Upper lobe of left lung (tissue), 6 donors: ENCODE data around the gene SMURF2. TPM values are rescaled to one million over a fixed set of nuclear protein-coding genes. Genes with fewer than 3 reads are reported as not detected.
A peak's percentile ranks its signal among the peaks of the same experiment; 100 is the strongest.
"Not testable (repeated sequence)": the region's sequence is repeated elsewhere in the genome, so short reads cannot be mapped to it uniquely, and the experiment has no call there.

ENCODE experiments used
- ATAC-seq, 2 donors: fragments of 200-7000 bp; cut with Tn5 transposase; one replicate each; pipeline ENCODE4 v1.9.1; 2022; ENCODE audit warnings: mild to moderate bottlenecking in 2 of 2, moderate library complexity in 2 of 2; ENCODE audit not compliant: low FRiP score in 2 of 2
- DNase-seq, 2 donors: peaks; one replicate each; pipeline ENCODE4 v3.0.0-alpha.2; 2019 to 2020
- H3K27ac ChIP-seq, 4 donors: fragments of 200-600 bp; sonication (generic); one replicate each; pipeline ENCODE4 v1.5.1; 2016 to 2019
- H3K27me3 ChIP-seq, 4 donors: fragments of 200-600 bp; sonication (generic); one replicate each; pipeline ENCODE4 v1.5.1; 2017 to 2019
- H3K36me3 ChIP-seq, 4 donors: fragments of 200-600 bp; sonication (generic); one replicate each; pipeline ENCODE4 v1.5.1; 2016 to 2019
- H3K4me1 ChIP-seq, 4 donors: fragments of 200-600 bp; sonication (generic); one replicate each; pipeline ENCODE4 v1.5.1; 2018 to 2019
- H3K4me3 ChIP-seq, 4 donors: fragments of 200-600 bp; sonication (generic); one replicate each; pipeline ENCODE4 v1.5.1; 2017 to 2019; ENCODE audit warnings: mild to moderate bottlenecking in 2 of 4, moderate library complexity in 1 of 4
- H3K9me3 ChIP-seq, 4 donors: fragments of 200-600 bp; sonication (generic); one replicate each; pipeline ENCODE4 v1.5.1; 2018 to 2019
- CTCF ChIP-seq, 6 experiments: fragments of 450-650 bp in 4 of 6; fragments of 200-600 bp in 2 of 6; sonication (generic) in 2 of 6; IDR thresholded peaks; one replicate each; pipeline ENCODE4 v1.5.1; 2016 to 2019; ENCODE audit warnings: antibody characterized with exemption in 6 of 6
- EP300 ChIP-seq, 4 donors: sonication (generic); formaldehyde crosslinking; IDR thresholded peaks; one replicate each; pipeline ENCODE4 v1.5.1; 2017; ENCODE audit warnings: antibody characterized with exemption in 4 of 4, control low read depth in 2 of 4
- POLR2A ChIP-seq, 4 donors: fragments of 450-650 bp; IDR thresholded peaks; one replicate each; pipeline ENCODE4 v1.5.1; 2016 to 2017; ENCODE audit warnings: antibody characterized with exemption in 4 of 4, mild to moderate bottlenecking in 2 of 4
- POLR2AphosphoS5 ChIP-seq, 2 donors: sonication (generic); formaldehyde crosslinking; IDR thresholded peaks; one replicate each; pipeline ENCODE4 v1.5.1; 2017; ENCODE audit warnings: antibody characterized with exemption in 2 of 2
- WGBS, 2 donors: methylation state at CpG; one replicate each; pipeline ENCODE4 v1.1.5; 2017 to 2018; 5-methylcytosine and 5-hydroxymethylcytosine counted together
- total RNA-seq, 6 donors: library from RNA; depleted of rRNA in 4 of 6; stranded (reverse); fragments of >200 nt in 4 of 6; gene quantifications; one replicate each; pipeline versions ENCODE4 v1.1.0 to v1.2.1, GENCODE V29; 2016 to 2021
- donor health status: DM: no; HTN: no; CAD: no; lungs with moderate emphysema.
- donor health status: DM: no; HTN: yes; CAD: no; lungs with severe emphysema.

The SMURF2 gene
- total RNA-seq, 6 donors from 2014 or later = 24.1 to 58.2 (median 34.9) TPM

- DNase-seq (no peak), ATAC-seq (no peak)
- Histone ChIP-seq H3K27me3 (no peaks in the 10 kb centered on the region), H3K27ac (no peak overlapping the region), H3K36me3 (no peaks in the 10 kb centered on the region), H3K4me1 (peaks cover 0 to 9% (median 0%) of the 10 kb centered on the region in 4 donors), H3K9me3 (no peaks in the 10 kb centered on the region), H3K4me3 (no peak overlapping the region)
- 95 to 98% methylated on average over 2 of the region's 2 CpGs for WGBS, 2 donors
- TF ChIP-seq CTCF (IDR thresholded peaks at IDR 0.05) (no peak), POLR2AphosphoS5 (IDR thresholded peaks at IDR 0.05) (no peak), POLR2A (IDR thresholded peaks at IDR 0.05) (no peak), EP300 (IDR thresholded peaks at IDR 0.05) (no peak)
Measured at GRCh38 chr17:64683796-64684195, 21.7 kb upstream of the SMURF2 start.

DNA sequence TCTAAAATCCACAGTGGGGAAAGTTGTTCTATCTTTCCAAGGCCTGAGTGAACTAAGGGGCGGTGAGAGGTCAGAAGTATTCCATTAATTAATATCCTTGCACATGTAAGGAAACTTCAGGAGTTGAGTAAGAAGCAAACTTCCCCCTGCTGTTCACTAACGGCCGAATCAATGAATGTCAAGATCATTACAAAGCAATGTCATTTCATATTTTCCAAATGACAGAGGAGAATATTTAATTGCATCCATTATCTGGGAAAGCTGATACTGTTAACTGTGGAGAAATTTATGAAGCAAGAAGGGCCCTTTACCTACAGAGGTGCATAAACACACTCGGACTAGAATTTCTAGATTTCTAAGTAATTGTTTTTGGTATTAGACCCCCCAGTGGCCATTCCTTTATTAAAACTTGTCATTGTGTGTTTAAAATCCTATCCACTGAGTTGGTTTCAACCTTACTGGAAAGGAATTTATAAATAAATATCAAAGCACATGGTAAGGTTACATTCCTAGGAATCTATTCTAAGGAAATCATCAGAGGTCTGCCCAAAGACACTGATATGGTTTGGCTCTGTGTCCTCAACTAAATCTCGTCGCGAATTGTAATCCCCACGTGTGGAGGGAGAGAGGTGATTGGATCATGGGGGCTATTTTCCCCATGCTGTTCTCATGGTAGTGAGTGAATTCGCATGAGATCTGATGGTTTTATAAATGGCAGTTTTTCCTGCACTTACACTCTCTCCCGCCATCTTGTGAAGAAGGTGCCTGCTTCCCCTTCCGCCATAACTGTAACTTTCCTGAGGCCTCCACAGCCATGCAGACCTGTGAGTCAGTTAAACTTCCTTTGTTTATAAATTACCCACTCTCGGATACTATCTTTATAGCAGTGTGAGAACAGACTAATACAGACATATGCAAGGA is 20.4 kb upstream of the SMURF2 start:
- ATAC-seq = no peak
- no peak for DNase-seq
- WGBS, 2 donors = 77 to 82% methylated on average over 12 of the region's 12 CpGs

GRCh38 chr17:64679710-64680216 is 17.7 kb upstream of the SMURF2 start:
- ATAC-seq (peak in 1 of 2 donors; percentile 94), DNase-seq (no peak)
- Histone ChIP-seq H3K27me3 (no peaks in the 10 kb centered on the region), H3K4me3 (no peak overlapping the region), H3K27ac (no peak overlapping the region), H3K36me3 (no peaks in the 10 kb centered on the region), H3K4me1 (no peaks in the 10 kb centered on the region), H3K9me3 (no peaks in the 10 kb centered on the region)
- 92 to 94% methylated on average over 10 of the region's 10 CpGs for WGBS, 2 donors
- no peak for TF ChIP-seq CTCF (IDR thresholded peaks at IDR 0.05)
- no peak for TF ChIP-seq POLR2AphosphoS5 (IDR thresholded peaks at IDR 0.05)
- TF ChIP-seq EP300 (IDR thresholded peaks at IDR 0.05) = no peak
- no peak for TF ChIP-seq POLR2A (IDR thresholded peaks at IDR 0.05)

More for the DNA sequence above, 20.4 kb upstream of the SMURF2 start:
- H3K9me3 ChIP-seq = no peaks in the 10 kb centered on the region
- no peak overlapping the region for H3K27ac ChIP-seq
- no peaks in the 10 kb centered on the region for H3K36me3 ChIP-seq
- no peaks in the 10 kb centered on the region for H3K27me3 ChIP-seq
- peak overlapping the region in 1 of 4 donors; percentile 2 for H3K4me3 ChIP-seq
- peaks cover 0 to 9% (median 0%) of the 10 kb centered on the region in 4 donors for H3K4me1 ChIP-seq
- TF ChIP-seq POLR2AphosphoS5 (IDR thresholded peaks at IDR 0.05) (peak in 1 of 2 donors; percentile 37), POLR2A (IDR thresholded peaks at IDR 0.05) (no peak)

DNA sequence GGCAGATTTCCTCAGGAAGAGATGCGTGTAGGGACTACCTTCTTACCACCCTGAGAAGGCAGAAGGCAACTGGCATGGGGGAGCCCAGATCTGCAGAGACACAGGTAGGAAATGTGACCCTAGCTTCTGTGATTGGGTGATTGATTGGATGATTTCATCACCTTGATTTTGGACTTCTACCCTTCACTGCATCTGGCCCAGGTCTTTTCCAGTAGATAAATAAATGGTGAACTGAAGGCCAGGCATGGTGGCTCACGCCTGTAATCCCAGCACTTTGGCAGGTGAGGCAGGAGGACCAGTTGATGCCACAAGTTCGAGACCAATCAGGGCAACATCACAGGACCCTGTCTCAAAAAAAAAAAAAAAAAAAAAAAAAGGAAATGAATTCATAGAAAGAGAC is 14.7 kb upstream of the SMURF2 start:
- no peak overlapping the region for H3K27ac ChIP-seq
- ATAC-seq (no peak), DNase-seq (no peak)
- 46 to 57% methylated on average over 2 to 3 of the region's 3 CpGs for WGBS, 2 donors
- no peaks in the 10 kb centered on the region for H3K36me3 ChIP-seq
- no peaks in the 10 kb centered on the region for H3K4me1 ChIP-seq
- no peak overlapping the region for H3K4me3 ChIP-seq
- H3K27me3 ChIP-seq = no peaks in the 10 kb centered on the region
- TF ChIP-seq POLR2A (IDR thresholded peaks at IDR 0.05) = no peak
- TF ChIP-seq EP300 (IDR thresholded peaks at IDR 0.05) = no peak
- no peak for TF ChIP-seq POLR2AphosphoS5 (IDR thresholded peaks at IDR 0.05)
- H3K9me3 ChIP-seq = no peaks in the 10 kb centered on the region

DNA sequence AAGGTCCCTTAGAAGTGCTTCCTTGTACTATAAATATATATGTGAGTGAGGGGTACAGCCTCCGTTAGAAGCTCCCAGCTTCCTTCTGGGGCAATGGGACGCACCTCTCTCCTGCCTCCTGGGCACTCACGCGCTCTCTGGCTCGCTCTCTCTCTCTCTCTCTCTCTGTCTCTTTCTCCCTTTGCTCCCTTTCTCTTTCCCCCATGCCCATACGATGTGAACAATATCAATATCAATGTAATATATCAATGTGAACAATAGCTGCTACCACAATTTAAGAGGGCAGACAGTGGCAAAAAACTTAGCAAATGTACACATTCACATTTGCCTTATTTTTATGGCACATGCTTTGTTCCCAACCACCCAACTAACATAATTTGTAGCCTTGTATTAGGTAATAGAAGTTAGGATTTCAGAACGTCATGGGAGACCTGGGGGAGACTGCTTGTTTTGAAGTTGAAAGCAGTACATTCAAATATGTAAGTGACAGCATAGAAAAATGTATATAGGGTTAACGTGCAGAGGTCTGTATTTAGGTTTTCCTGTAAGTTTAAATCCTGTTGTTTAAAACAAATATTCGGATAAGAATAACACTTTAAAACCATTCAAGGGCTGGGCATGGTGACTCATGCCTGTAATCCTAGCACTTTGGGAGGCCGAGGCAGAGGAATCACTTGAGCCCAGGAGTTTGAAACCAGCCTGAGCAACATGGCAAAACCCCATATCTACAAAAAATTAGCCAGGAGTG is 8.9 kb upstream of the SMURF2 start:
- not testable (repeated sequence) for H3K4me3 ChIP-seq, H3K9me3 ChIP-seq, DNase-seq, H3K27me3 ChIP-seq, H3K4me1 ChIP-seq, H3K36me3 ChIP-seq, H3K27ac ChIP-seq, ATAC-seq
- 79 to 81% methylated on average over 10 of the region's 10 CpGs for WGBS, 2 donors

DNA sequence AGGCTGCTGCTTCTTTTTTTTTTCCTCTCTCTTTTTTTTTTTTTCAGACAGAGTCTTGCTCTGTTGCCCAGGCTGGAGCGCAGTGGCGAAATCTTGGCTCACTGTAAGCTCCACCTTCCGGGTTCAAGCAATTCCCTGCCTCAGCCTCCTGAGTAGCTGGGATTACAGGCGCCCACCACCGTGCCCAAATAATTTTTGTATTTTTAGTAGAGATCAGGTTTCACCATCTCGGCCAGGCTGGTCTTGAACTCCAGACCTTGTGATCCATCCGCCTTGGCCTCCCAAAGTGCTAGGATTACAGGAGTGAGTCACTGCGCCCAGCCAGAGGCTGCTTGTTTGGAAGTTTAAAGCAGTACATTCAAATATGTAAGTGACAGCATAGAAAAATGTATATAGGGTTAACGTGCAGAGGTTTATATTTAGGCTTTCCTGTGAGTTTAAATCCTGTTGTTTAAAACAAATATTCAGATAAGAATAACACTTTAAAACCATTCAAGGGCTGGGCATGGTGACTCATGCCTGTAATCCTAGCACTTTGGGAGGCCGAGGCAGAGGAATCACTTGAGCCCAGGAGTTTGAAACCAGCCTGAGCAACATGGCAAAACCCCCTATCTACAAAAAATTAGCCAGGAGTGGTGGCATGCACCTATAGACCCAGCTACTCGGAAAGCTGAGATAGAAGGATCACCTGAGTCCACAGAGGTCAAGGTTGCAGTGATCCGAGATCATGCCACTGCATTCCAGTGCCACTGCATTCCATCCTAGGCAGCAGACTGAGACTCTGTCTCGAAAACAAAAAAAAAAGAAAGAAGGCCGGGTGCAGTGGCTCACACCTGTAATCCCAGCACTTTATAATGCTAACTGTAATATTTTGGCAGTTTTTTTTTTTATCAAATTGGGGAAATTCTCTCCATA is 6.0 kb upstream of the SMURF2 start:
- H3K36me3 ChIP-seq, H3K27ac ChIP-seq, ATAC-seq, DNase-seq, H3K4me1 ChIP-seq, H3K27me3 ChIP-seq, H3K4me3 ChIP-seq, H3K9me3 ChIP-seq: not testable (repeated sequence)
- whole genome bisulfite sequencing, 2 donors = 75 to 80% methylated on average over 14 of the region's 14 CpGs

- H3K27ac ChIP-seq, DNase-seq, H3K9me3 ChIP-seq, H3K27me3 ChIP-seq, H3K4me3 ChIP-seq, H3K36me3 ChIP-seq, ATAC-seq: not testable (repeated sequence)
- WGBS, 2 donors = 72 to 78% methylated on average over 4 to 6 of the region's 6 CpGs
- peaks cover 3 to 17% (median 14%) of the 10 kb centered on the region in 4 donors for H3K4me1 ChIP-seq
Measured at GRCh38 chr17:64664299-64664981, 2.3 kb upstream of the SMURF2 start.

DNA sequence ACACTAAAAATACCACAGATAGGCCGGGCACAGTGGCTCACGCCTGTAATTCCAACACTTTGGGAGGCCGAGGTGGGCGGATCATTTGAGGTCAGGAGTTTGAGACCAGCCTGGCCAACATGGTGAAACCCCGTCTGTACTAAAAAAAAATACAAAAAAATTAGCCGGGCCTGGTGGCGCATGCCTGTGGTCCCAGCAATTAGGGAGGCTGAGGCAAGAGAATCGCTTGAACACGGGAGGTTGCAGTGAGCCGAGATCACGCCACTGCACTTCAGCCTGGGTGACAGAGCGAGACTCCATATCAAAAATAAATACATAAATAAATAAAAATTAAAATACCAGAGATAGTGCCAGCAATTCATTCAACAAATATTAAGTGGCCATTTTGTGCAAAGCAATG is 1.7 kb upstream of the SMURF2 start:
- 88 to 96% methylated on average over 12 of the region's 12 CpGs for WGBS, 2 donors

More for the DNA sequence above, 1.7 kb upstream of the SMURF2 start:
- not testable (repeated sequence) for ATAC-seq, H3K4me3 ChIP-seq, H3K36me3 ChIP-seq, DNase-seq, H3K27me3 ChIP-seq, H3K9me3 ChIP-seq, H3K27ac ChIP-seq
- peaks cover 6 to 22% (median 16%) of the 10 kb centered on the region in 4 donors for H3K4me1 ChIP-seq
